Muscle of leg (tissue), 11 donors: ENCODE results near the gene OR10V1. TPM values are rescaled to one million over a fixed set of nuclear protein-coding genes. Genes with fewer than 3 reads are reported as not detected.
"Not testable (repeated sequence)": the region's sequence is repeated elsewhere in the genome, so short reads cannot be mapped to it uniquely, and the experiment has no call there.

ENCODE experiments used
- DNase-seq: peaks from one replicate; pipeline ENCODE4 v3.0.0; 2013
- H3K27ac ChIP-seq: one replicate; pipeline ENCODE4 v1.5.1; 2013; ENCODE audit warnings: mild to moderate bottlenecking, low read length, control low read depth
- H3K27me3 ChIP-seq: one replicate; pipeline ENCODE4 v1.6.1; 2013; ENCODE audit warnings: low read length; ENCODE audit not compliant: control insufficient read depth, insufficient read depth
- H3K36me3 ChIP-seq: one replicate; pipeline ENCODE4 v1.6.1; 2013; ENCODE audit warnings: low read length; ENCODE audit not compliant: control insufficient read depth, insufficient read depth
- H3K4me1 ChIP-seq: one replicate; pipeline ENCODE4 v1.6.1; 2013; ENCODE audit warnings: low read length; ENCODE audit not compliant: control insufficient read depth, insufficient read depth
- H3K4me3 ChIP-seq: one replicate; pipeline ENCODE4 v1.5.1; 2013; ENCODE audit warnings: low read length, control low read depth
- H3K9me3 ChIP-seq: replicated peaks from 2 replicates; pipeline ENCODE4 v1.6.1; 2013; ENCODE audit warnings: low read depth, low read length; ENCODE audit not compliant: control insufficient read depth
- WGBS: methylation state at CpG from one replicate; pipeline ENCODE4 v1.1.5; 2013; ENCODE audit warnings: missing lambda C conversion rate; ENCODE audit not compliant: insufficient coverage; 5-methylcytosine and 5-hydroxymethylcytosine counted together
- polyA plus RNA-seq, 8 donors: library from polyadenylated mRNA; unstranded; fragments of 120-200 nt; gene quantifications; one replicate each; pipeline versions ENCODE4 v1.2.1 to v1.2.3, GENCODE V29; 2013; ENCODE audit warnings: inconsistent platforms in 1 of 8, low replicate concordance in 1 of 8; ENCODE audit not compliant: insufficient read length in 8 of 8, insufficient read depth in 1 of 8
- total RNA-seq: library from RNA; stranded (reverse); fragments of 120-200 nt; gene quantifications from one replicate; pipeline ENCODE4 v1.2.4, GENCODE V29; 2013

OR10V1 gene
- total and polyA plus RNA-seq, 9 donors, result not detected

GRCh38 chr11:59716051-59716450 lies 2.4 kb upstream of the OR10V1 start:
- Histone ChIP-seq H3K4me3 (no peak overlapping the region), H3K27ac (no peak overlapping the region), H3K27me3 (no peaks in the 10 kb centered on the region), H3K9me3 (no peaks in the 10 kb centered on the region), H3K4me1 (no peaks in the 10 kb centered on the region), H3K36me3 (no peaks in the 10 kb centered on the region)
- DNase-seq, result no peak
- no CpG with 5 or more reads among the region's 3 CpGs for WGBS

- Histone ChIP-seq H3K4me1 (no peaks in the 10 kb centered on the region), H3K36me3 (no peaks in the 10 kb centered on the region), H3K27ac (no peak overlapping the region), H3K4me3 (no peak overlapping the region), H3K9me3 (no peaks in the 10 kb centered on the region), H3K27me3 (no peaks in the 10 kb centered on the region)
- WGBS, result 83% methylated on average over 1 of the region's 3 CpGs
- DNase-seq, result no peak
Observed at GRCh38 chr11:59710136-59710847, 3.4 kb downstream of the OR10V1 start.

GRCh38 chr11:59708537-59708936 lies 5.1 kb downstream of the OR10V1 start:
- H3K27ac ChIP-seq, result no peak overlapping the region
- no peak overlapping the region for H3K4me3 ChIP-seq
- H3K36me3 ChIP-seq, result no peaks in the 10 kb centered on the region
- no CpG with 5 or more reads among the region's 1 CpG for WGBS
- H3K9me3 ChIP-seq, result no peaks in the 10 kb centered on the region
- H3K4me1 ChIP-seq, result no peaks in the 10 kb centered on the region
- no peak for DNase-seq
- no peaks in the 10 kb centered on the region for H3K27me3 ChIP-seq

- DNase-seq, result no peak
- no peaks in the 10 kb centered on the region for H3K4me1 ChIP-seq
- no CpG with 5 or more reads among the region's 1 CpG for WGBS
- no peaks in the 10 kb centered on the region for H3K36me3 ChIP-seq
- H3K4me3 ChIP-seq, result no peak overlapping the region
- H3K9me3 ChIP-seq, result no peaks in the 10 kb centered on the region
- no peak overlapping the region for H3K27ac ChIP-seq
- no peaks in the 10 kb centered on the region for H3K27me3 ChIP-seq
Observed at GRCh38 chr11:59707371-59707770, 6.3 kb downstream of the OR10V1 start.

- H3K36me3 ChIP-seq, result no peaks in the 10 kb centered on the region
- WGBS, result 55% methylated on average over 2 of the region's 5 CpGs
- no peaks in the 10 kb centered on the region for H3K9me3 ChIP-seq
- no peaks in the 10 kb centered on the region for H3K4me1 ChIP-seq
- no peak overlapping the region for H3K4me3 ChIP-seq
- H3K27me3 ChIP-seq, result no peaks in the 10 kb centered on the region
- no peak overlapping the region for H3K27ac ChIP-seq
- no peak for DNase-seq
Observed at GRCh38 chr11:59706518-59707285, 6.9 kb downstream of the OR10V1 start.

- Histone ChIP-seq H3K27ac (no peak overlapping the region), H3K9me3 (no peaks in the 10 kb centered on the region), H3K36me3 (no peaks in the 10 kb centered on the region), H3K4me1 (no peaks in the 10 kb centered on the region), H3K27me3 (no peaks in the 10 kb centered on the region), H3K4me3 (no peak overlapping the region)
- DNase-seq, result no peak
- WGBS, result 91% methylated on average over 3 of the region's 6 CpGs
Observed at GRCh38 chr11:59705294-59705693, 8.4 kb downstream of the OR10V1 start.

- DNase-seq, H3K9me3 ChIP-seq, H3K4me3 ChIP-seq, H3K4me1 ChIP-seq, H3K36me3 ChIP-seq, H3K27me3 ChIP-seq, H3K27ac ChIP-seq: not testable (repeated sequence)
- WGBS, result no CpG with 5 or more reads among the region's 1 CpG
Observed at GRCh38 chr11:59703515-59703914, 10.1 kb downstream of the OR10V1 start.

- not testable (repeated sequence) for H3K36me3 ChIP-seq, H3K4me3 ChIP-seq, H3K27ac ChIP-seq, H3K4me1 ChIP-seq, H3K9me3 ChIP-seq, DNase-seq, H3K27me3 ChIP-seq
- WGBS, result no CpG with 5 or more reads among the region's 5 CpGs
Observed at GRCh38 chr11:59700157-59700556, 13.5 kb downstream of the OR10V1 start.

- H3K9me3 ChIP-seq, result no peaks in the 10 kb centered on the region
- no peak overlapping the region for H3K27ac ChIP-seq
- H3K4me1 ChIP-seq, result no peaks in the 10 kb centered on the region
- no peak overlapping the region for H3K4me3 ChIP-seq
- H3K36me3 ChIP-seq, result no peaks in the 10 kb centered on the region
- H3K27me3 ChIP-seq, result no peaks in the 10 kb centered on the region
- no peak for DNase-seq
Observed at GRCh38 chr11:59698506-59698905, 15.1 kb downstream of the OR10V1 start.

GRCh38 chr11:59692915-59693314 lies 20.7 kb downstream of the OR10V1 start:
- H3K27ac ChIP-seq, result no peak overlapping the region
- no peaks in the 10 kb centered on the region for H3K36me3 ChIP-seq
- no peaks in the 10 kb centered on the region for H3K27me3 ChIP-seq
- H3K4me1 ChIP-seq, result no peaks in the 10 kb centered on the region
- H3K9me3 ChIP-seq, result peaks cover 3% of the 10 kb centered on the region
- H3K4me3 ChIP-seq, result no peak overlapping the region
- DNase-seq, result no peak
